Cerebellar cortex (tissue), 1 donor: ENCODE measurements around the gene CNDP1.
A peak's percentile ranks its signal among the peaks of the same experiment; 100 is the strongest.
"Not testable (repeated sequence)": the region's sequence is repeated elsewhere in the genome, so short reads cannot be mapped to it uniquely, and the experiment has no call there.

Experiments used
- DNase-seq: peaks from one replicate; pipeline ENCODE4 v3.0.0-alpha.2; 2015; ENCODE audit warnings: low spot score

Gene CNDP1

DNA sequence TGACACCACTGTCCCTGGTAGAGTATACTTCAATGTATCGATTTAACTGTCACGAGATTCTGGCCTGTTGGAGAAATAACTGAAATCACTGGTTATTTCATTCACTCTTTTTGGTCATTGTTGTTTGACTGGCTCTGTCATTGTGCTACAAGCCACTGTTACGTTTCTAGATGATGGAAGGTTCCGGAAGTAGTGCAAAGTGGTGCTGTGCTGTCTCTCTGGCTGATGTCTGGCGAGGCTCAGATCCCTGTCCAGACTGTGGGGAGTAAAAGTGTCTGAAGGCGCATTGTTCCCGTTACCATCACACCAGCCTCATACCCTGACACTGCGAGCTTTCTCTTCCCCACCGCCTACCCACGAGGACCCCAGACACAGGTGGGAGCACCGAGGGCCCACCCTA, 11.7 kb downstream of the CNDP1 start:
- DNase-seq, result no peak

DNA sequence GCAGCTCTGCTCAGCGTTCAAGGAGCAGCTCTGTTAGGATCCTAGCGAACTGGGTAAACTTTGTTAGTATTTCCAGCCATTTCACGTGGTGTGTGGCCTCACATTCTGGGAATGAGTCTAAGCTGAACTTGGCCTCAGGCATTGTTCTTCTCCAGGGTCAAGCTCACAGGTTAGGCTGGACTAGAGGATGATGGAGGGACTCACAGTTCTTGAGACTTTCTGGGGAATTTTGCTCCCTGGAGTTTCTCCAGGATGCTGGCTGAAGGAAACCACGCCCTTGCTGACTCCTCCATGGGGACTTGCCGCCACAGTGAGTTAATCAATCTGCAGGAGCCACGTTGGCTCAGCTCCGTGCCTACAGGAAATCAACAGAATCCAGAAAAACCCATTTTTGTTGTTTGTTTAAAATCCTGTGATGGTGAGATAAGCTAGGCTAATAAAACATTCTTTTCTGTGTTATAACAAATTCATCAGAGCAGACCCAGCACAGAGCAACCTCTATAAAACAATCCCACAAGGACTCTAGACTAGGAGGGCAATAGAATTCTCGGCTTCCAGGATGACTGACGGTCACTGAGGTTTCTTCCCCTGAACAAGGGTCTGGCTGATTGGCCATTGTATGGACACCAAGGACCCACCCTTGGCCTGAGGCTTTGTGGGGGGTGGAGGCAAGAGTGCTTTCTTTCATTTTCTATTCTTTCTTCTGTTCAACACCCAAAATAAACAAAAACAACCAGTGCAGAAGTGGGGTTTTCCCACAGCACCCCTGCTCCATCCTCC, 12.6 kb downstream of the CNDP1 start:
- no peak for DNase-seq

DNA sequence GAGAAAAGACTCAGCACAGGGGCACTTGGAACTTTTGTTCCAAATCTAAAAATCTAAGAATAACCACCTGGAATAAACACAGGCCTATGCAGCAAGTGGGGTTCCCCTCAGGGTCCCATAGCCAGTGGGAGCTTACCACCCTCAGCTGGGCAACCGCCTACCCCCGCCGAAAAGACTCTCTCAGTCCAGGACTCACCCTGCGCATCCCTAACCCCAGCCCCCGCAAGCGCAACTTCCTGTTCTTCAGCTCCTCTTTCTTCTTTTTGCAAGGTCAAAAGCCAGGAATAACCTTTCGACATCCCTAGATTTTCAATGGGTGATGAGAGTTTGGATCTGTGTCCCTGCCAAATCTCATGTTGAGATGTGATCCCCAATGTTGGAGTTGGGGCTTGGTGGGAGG, 13.6 kb downstream of the CNDP1 start:
- no peak for DNase-seq

DNA sequence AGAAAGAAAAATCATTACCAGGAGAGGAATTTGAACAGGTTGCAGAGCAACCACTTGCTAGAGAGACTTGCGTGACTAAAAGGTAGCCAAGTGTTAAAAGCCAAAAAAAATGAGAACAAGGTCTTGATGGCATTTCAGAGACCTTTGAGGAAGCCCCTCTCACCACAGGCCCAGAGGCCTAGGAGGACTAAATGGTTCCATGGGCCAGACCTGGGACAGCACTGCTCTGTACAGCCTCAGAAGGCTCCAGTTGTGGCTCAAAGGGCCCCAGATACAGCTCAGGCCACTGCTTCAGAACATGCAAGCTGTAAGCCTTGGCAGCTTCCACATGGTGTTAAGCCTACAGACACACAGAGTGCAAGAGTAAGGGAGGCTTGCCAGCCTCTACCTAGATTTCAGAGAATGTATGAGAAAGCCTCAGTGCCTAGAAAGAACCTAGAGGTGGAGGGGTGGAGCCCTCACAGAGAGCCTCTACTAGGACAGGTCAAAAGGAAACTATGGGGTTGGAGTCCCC, 15.3 kb downstream of the CNDP1 start:
- DNase-seq, result no peak

DNA sequence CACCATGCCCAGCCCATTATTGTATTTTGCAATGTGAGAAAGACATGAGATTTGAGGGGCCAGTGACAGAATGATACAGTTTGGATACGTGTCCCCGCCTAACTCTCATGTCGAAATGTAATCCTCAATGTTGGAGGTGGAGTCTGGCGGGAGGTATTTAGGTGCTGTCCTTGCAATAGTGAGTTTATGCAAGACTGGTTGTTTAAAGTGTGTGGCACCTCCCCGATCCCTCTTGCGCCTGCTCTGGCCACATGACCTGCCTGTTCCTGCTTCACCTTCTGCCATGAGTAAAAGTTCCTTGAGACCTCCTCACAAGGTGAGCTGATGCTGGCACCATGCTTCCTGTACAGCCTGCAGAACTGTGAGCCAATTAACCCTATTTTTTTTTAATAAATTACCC, 16.6 kb downstream of the CNDP1 start:
- no peak for DNase-seq

DNA sequence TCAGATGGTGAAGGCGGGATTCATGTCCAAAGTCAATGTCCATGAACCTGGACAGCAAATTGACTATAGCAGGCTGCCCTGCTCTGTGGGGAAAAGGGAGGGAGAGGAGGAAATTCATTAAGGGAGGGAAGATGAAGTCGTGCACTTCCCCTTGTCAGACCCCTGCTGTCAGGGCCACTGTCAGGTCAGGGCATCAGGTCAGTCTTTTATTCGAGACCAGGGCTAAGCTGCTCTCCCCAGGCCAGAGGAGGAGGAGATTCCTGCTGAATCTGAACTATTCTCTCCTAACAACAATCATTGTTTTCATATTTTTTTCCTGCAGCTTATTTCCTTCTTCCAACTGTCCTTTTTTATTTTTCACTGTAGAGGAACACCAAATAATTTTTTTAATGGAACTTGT, 17.2 kb downstream of the CNDP1 start:
- DNase-seq, result no peak

GRCh38 chr18:74551936-74552555, 17.7 kb downstream of the CNDP1 start:
- peak; percentile 74 for DNase-seq

DNA sequence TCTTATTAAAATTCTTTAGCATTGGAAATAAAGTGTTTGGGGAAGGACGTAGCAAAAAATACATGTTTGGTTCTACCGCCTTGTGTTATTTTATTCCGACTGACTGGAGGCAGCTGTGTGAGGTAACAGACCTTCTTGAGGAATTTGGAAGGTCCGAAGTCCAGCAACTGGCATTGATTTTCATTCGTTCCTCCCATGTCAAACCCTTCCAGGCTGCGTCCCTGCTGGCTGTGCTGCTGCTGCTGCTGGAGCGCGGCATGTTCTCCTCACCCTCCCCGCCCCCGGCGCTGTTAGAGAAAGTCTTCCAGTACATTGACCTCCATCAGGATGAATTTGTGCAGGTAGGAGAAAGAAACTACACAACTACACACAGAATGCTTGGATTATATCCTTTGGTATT, 21.8 kb downstream of the CNDP1 start:
- no peak for DNase-seq

DNA sequence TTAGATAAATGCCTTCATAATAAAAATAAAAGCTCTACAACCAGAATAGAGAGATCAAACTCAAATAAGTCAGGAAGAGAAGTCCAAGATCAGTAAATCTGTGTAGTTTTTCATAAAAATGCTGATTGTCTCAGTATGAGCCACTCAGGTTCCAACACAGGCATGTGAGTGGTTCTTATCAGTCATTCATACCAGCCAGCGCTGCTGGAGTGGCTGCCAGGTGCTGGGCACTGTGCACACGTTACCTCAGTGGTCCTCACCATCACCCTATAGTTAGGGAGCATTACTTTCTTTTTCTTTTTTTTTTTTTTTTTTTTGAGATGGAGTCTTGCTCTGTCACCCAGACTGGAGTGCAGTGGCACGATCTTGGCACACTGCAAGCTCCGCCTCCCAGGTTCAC, 23.8 kb downstream of the CNDP1 start:
- no peak for DNase-seq

DNA sequence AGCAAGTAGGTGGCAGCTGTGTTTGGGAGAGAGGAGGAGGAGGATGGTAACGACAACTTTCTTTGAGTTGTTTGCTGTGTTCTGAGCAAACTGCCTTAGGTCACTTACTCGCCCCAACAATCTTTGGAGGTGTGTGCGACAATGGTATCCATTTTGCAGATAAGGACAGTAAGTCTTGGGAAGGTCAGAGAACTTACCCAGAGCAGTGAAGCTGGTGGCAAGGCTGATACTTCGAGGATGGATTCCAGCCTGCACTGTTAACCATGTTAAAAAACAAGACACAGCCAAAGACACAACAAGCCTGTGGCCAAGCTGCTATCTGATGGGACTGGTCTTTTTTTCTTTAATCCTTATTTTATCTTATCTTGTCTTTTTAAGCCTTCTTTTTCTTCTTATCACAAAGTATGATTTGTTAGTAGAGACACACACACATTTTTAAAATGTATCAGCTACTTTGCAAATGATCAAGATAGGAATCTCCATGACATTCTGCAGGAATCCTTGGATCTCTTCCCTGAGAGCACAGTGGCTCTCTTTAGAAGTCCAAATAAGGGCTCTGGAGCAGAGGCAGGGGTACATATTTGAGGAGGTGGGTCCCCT, 27.9 kb downstream of the CNDP1 start:
- DNase-seq, result no peak

- DNase-seq, result no peak
These were observed 28.5 kb downstream of the CNDP1 start for GRCh38 chr18:74562775-74563174.

DNA sequence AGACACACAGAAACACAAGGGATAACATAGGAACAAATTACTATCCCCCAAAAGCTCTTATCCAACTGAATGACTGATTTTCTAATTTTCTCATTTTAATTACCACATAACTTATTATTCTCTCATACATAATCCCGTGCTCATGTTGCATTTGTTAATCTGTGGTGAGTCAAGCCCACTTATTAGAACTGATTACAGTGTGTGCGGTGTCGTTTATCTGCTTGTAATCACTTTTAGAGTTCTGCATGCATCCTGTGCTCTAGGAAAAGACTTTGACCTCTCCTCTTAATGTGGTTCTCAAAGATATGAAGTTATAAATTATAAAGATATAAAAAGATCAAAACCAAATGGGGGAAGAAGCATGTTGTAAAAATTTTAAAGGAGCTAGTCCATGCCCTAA, 29.7 kb downstream of the CNDP1 start:
- DNase-seq, result no peak

DNA sequence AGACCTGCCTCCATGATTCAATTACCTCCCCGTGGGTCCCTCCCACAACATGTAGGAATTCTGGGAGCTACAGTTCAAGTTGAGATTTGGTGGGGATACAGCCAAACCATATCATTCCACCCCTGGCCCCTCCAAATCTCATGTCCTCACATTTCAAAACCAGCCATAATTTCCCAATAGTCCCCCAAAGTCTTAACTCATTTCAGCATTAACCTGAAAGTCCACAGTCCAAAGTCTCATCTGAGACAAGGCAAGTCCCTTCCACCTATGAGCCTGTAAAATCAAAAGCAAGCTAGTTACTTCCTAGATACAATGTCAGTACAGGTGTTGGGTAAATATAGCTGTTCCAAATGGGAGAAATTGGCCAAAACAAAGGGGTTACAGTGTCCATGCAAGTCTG, 30.9 kb downstream of the CNDP1 start:
- DNase-seq, result not testable (repeated sequence)

GRCh38 chr18:74565993-74566392, 31.7 kb downstream of the CNDP1 start:
- DNase-seq, result not testable (repeated sequence)

DNA sequence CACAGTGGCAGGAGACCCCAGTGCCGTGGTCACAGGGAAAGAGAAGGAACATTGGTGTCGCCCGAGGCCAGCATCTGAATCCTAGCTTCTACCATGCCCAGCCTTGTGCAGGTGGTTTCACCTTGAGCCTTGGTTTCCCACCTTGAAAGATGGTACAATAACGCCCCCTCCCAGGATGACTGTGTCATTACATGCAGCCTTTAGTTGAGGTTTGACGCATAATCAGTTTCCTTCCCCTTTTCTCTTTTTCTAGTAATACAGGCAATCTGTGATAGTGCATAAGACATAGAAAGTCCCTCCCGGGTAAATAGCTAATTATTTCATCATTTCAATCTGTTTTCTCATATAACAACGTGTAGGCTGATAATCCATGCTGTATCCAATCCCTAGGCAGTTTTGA, 33.5 kb downstream of the CNDP1 start:
- no peak for DNase-seq

- no peak for DNase-seq
These were observed 35.1 kb downstream of the CNDP1 start for GRCh38 chr18:74569401-74569800.

DNA sequence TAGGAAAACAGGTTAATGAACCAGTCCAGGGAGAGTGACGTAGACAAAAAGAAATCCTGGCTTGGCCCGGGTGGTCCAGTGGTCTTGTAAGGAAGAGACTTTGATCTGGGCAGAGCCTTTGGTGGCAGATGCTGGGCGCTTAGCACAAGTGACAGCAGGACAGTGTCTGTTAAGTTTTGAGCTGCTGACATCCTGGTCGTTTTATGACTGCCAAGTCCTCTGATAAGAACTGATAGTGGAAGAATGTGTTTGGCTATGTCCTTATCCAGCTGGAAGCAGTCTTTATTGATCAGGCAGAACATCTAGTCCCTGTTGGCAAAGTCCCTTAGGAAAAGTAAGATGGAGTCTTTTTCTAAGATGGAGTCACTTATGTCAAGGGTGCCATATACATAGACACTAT, 36.0 kb downstream of the CNDP1 start:
- no peak for DNase-seq

- no peak for DNase-seq
These were observed 37.8 kb downstream of the CNDP1 start for GRCh38 chr18:74571895-74572680.

DNA sequence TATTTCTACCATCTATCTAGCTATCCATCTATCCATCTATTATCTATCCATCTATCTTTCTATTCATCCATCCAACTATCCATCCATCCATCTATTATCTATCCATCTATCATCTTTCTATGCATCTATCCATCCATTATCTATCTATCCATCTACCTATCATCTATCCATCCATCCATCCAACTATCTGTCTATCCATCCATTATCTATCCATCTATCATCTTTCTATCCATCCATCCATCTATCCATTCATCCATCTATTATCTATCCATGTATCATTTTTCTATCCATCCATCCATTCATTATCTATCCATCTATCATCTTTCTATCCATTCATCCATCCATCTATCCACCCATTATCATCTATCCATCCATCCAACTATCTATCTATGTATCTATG, 38.8 kb downstream of the CNDP1 start:
- DNase-seq, result no peak

DNA sequence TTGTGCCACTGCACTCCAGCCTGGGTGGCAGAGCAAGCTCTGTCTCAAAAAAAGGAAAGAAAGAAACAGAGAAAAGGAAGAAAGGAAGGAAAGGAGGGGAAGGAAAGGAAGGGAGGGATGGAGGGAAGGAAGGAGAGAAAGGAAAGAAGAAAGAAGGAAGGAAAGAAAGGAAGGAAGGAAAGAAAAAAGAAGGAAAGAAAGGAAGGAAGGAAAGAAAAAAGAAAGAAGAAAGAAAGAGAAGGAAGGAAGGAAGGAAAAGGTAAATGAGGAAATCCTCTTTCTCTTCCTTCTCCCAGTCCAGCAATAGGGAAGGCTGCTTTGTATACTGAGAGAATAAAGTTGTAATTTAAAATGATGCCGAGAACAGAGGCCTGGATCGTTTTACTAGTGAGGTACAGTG, 40.6 kb downstream of the CNDP1 start:
- DNase-seq, result no peak

DNA sequence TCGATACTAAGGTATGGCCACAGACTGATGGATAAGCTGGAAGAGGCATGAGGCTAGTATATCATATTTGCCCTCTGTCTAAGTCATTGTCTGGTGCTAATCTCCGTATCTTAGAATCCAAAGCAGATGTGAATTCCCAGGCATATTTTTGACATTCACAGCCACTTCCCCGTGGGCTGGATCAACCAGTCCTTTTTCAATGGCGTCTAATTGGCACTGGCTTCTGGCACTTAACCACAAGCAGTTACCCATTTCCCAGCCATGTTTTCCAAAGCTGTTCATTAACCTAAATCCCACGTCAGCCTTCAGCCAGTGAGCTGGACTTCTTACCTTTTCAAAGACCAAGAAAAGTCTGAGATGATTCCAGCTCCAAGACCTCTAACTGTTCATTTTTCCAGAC, 42.7 kb downstream of the CNDP1 start:
- DNase-seq, result no peak

DNA sequence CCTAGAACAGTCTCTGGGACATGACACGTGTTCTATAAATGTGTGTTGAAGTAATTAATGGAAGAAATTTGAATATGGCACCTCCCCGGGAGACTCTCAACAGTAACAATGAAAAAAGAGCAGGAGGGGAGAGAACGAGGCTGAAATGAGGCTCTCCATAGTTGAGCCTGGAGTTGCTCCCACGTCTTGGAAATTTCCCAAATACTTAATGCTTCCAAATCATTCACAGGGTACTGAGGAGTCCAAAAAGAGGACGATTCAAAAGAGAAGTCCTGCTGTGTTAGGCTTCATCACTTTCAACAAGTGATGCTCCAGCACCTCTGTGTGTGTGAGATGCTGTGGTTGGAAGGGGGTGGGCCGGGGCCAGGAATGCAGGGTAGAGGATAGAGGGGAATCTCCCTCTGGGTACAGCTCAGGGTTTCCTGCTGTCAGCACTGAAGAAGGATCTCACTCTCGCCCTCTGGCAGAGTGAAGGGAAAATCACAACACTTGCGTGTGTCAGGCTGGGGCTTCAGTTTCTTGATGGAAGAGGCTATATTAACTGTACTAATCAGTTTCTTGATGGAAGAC, 45.3 kb downstream of the CNDP1 start:
- no peak for DNase-seq
